ENCODE measurements around the gene HES5.
A peak's percentile ranks its signal among the peaks of the same experiment; 100 is the strongest.
"Not testable (repeated sequence)": the region's sequence is repeated elsewhere in the genome, so short reads cannot be mapped to it uniquely, and the experiment has no call there.

The HES5 gene, protein sequence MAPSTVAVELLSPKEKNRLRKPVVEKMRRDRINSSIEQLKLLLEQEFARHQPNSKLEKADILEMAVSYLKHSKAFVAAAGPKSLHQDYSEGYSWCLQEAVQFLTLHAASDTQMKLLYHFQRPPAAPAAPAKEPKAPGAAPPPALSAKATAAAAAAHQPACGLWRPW

DNA sequence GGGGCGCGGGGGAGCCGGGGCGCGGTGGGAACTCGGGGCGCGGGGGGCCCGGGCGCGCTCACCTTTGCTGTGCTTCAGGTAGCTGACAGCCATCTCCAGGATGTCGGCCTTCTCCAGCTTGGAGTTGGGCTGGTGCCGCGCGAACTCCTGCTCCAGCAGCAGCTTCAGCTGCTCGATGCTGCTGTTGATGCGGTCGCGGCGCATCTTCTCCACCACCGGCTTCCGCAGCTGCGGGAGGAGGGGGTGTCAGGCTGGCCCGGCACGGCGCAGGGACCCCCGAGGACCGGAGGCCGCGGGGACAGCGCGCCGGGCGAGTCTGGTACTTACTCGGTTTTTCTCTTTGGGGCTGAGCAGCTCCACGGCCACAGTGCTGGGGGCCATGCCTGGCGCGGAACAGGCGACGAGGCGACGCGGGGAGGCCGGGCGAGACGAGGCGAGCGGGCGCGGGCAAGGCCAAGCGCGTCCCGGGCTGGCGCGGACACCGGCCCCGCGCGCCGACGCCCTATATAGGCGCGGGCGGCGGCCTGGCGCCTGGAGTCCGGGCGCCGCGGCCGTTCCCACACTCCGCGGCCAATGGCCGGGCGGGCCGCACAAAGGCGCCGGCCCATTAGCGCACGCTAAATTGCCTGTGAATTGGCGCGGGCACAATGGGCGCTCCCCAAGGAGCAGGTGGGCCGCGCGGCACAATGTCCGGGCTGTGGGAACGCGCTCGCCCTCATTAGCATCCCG is at the start of gene HES5:
Gene HES5, minus strand, starts transcription at position 480 of the 729 bp plus-strand sequence. Its CDS starts 99 bp downstream, at position 381.
- DNase-seq (ENCODE audit: low read depth in 3 of 3, low spot score in 1 of 3), result no peak

DNA sequence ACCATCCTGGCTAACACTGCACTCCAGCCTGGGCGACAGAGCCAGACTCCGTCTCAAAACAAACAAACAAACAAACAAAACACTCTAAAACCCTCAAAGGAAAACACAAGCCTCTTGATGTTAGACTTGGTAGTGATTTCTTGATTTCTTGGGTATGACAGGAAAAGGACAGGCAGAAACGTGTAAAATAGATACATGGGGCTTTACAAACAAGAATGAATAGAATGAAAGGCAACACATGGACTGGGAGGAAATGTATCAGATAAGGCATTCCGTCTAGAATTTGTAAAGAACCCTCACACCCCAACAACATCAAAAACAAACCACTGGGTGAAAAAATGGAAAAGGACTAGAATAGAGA is 48.7 kb upstream of the HES5 start:
- no peak for DNase-seq (ENCODE audit: low read depth in 3 of 3, low spot score in 1 of 3)

DNA sequence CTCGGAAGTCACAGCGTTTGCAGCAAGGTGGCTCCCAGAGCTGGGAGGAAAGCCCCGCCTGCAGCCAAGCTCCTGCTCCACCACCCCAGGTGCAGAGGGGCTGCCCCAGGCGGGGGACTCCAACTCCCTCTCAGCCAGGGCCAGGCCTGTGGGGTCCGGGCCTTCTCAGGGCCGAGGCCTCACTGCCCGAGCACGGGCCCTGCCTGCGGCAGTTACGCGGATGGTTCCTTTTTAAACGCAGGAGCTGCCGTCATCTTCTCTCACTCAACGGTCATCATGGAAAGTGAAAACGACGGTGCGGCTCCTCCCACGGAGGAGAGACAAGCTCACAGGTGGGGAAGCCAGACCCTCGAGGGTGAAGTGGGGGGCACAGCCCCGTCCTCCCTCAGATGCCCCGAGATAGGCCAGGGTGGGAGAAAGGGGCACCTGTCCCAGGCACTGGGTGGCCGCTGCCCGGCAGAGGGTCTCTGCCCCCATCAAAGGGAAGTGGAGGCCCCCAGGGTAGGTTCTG is 47.6 kb upstream of the HES5 start:
- peak in 2 of 3 donors; percentile 24 for DNase-seq (ENCODE audit: low read depth in 3 of 3, low spot score in 1 of 3)

DNA sequence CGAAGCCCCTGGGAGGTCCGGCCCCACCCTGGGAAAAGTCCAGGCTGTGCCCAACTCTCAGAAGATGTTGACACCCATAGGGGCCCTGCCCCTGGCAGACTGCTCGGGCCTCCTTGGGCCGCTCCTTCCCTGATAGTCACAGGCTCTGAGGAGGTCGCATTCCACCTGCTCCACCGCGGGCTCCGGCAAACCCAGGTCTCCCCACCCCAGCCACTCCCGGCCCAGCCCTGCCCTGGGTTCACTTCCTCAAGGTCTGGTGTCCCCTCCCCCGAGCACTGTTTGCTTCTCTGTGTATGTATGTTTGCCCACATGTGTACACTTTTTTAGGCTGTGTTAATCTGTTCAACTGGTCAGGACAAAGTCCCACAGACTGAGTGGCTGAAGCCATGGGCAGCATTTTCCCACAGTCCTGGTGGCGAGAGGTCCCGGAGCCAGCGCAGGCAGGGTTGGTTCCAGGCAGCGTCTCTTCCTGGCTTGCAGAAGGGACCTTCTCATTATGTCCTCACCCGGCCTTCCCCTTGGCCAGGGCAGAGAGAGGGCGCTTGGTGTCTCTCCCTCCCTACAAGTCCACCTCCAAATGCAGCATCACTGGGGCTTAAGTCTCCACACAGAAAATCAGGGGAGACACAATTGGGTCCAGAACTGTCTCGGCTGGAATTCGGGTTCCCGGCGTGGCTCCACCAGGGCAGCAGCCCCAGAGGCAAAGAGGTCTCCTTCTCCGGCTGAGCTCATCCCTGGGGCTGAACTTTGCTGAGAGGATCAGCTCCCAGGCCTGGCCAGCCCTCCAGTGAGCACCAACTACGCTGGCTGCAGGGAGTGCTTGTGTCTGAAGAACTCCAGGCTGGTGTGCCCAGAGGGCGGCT is 46.0 kb upstream of the HES5 start:
- DNase-seq (ENCODE audit: low read depth in 3 of 3, low spot score in 1 of 3), result no peak

DNA sequence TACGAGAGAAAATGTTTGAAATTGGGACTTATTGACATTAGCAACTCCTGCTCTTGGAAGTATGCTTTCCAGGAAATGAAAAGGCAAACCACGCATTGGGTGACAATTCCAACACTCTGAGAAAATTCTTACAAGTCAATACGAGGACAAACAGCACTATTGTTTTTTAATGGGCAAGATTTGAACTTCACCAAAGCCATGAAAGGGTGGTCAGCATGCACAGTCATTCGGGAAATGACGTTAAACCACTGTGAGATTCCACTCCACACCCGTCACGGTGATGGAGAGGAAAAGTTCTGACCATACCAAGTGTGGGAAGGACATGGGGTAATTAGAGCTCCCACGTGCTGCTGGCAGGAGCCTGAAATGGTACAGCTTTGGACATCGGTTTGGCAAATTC is 44.3 kb upstream of the HES5 start:
- DNase-seq (ENCODE audit: low read depth in 3 of 3, low spot score in 1 of 3), result no peak

DNA sequence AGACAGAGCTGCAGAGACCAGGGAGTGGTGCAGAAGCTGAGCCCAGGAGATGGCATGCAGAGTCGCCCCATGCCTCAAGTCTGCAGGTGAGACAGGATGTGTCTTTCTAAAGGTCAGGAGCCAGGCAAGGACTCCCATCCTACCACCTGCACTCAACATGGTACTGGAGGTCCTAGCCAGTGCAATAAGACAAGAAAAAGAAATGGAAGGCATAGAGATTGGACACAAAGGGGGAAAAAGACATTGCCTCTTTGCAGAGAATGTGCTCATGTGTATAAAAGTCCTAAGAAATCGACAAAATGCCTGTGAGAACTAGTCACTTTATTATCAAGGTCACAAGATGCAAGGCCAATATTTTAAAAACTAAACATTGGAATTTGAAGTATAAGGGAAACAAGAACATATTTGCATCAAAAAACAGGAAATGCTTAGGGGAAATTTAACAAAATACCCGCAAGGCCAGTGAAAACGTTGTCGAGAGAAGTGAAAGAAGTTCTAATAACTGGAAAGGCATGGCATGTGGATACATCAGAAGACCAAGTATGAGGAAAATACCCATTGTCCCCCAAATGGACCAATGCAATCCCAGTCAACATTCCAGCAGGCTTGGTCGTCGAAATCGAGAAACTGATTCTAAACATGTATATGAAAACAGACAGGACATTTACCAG is 43.3 kb upstream of the HES5 start:
- no peak for DNase-seq (ENCODE audit: low read depth in 3 of 3, low spot score in 1 of 3)

DNA sequence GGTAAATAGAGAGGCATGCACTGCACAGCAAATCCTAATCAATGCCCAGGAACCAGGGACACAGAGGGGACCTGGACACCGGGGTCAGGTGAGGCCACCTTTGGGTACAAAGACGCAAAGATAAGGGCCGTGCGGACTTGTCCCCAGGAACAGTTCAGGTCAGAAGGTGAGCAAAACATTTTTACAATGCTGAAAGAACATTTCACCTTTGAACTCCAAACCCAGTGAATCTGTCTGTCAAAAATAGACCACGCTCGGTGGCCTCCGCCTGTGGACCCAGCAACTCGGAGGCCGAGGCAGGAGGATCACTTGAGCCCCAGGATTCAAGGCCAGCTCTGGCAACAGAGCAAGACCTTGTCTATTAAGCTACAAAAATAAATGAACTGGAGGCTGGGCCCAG is 41.3 kb upstream of the HES5 start:
- DNase-seq (ENCODE audit: low read depth in 3 of 3, low spot score in 1 of 3), result no peak

DNA sequence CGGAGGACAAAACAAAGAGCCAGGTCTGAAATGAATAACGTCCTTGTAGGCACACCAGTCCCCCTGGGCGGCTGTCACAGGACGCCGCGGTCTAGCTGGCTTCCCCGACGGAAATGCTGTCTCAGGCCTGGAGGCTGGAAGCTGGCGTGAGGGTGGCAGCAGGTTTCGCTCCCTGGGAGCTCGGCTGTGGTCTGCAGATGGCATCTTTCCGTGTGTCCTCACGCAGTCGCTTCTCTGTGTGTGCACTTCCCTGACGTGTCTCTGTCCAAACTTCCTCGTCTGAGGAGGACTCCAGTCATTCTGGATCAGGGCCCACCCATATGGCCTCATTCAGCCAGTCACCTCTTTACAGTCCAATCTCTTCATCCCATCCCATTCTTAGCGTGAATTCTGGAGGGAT is 40.3 kb upstream of the HES5 start:
- DNase-seq (ENCODE audit: low read depth in 3 of 3, low spot score in 1 of 3), result no peak

DNA sequence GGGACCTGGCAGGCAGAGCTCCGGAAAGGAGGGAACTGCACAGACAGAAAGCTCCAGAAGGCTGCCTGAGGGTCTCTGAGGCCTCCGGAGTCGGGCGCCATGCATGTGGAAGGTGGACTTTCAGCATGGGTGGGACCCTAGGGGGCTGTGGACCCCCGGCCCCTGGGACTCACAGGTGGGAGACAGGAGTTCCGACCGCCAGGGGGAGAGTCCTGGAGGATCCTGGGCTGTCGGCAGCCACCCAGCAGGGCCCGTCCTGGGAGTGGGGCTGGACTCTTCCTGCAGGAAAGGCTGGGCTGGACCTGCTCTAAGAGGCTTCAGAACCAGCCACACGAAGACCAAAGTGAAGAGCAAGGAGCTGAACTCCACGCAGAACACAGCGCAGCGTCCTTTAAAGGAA is 39.6 kb upstream of the HES5 start:
- not testable (repeated sequence) for DNase-seq (ENCODE audit: low read depth in 3 of 3, low spot score in 1 of 3)

DNA sequence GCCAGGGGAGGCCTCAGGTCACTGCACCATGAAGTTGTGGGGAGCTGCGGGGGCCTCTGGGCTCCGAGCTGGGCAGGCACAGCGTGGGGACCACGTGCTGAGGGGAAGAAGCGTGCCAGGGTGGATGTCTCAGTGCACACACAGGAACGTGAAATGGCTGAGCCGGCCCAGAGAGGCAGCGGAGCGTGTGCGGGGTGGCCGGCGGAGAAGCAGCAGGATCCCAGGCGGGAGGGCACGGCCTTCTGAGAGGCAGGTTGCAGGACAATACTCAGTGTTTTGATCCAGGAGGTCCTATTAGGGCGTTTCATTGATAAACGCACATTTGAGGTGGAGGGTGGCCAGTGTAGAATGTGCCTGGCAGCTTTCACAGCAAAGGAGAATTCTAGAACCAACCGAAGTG is 39.0 kb upstream of the HES5 start:
- no peak for DNase-seq (ENCODE audit: low read depth in 3 of 3, low spot score in 1 of 3)

DNA sequence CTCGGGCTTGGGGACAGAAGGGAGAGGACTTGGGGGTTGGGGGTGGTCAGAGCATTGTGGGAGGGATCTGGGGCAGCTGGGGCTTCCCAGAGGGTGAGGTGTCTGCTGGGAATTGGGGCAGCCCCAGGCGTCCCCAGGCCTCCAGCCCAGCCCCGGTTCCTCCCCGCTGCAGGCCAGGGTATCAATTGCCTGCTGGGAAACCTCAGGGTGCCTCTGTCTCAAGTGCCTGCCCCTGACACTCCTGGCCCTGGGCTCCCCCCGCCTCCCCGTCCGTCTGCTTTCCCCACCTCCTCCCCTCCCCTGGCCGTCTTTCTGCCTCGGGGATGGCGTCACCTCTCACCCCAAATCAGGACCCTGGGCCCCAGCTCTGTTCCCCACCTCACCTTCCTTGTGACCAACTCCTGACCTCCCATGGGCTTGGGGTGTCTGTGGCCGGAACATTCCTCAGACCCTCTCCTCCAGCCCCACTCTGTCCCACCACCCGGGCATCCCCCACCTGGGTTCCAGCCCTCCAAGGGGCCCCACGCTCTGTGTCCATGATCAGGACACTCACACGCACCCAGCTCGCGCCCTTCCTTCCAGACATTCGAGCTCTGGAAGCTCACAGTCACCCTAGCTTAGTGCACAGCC is 38.2 kb upstream of the HES5 start:
- DNase-seq (ENCODE audit: low read depth in 3 of 3, low spot score in 1 of 3), result not testable (repeated sequence)

DNA sequence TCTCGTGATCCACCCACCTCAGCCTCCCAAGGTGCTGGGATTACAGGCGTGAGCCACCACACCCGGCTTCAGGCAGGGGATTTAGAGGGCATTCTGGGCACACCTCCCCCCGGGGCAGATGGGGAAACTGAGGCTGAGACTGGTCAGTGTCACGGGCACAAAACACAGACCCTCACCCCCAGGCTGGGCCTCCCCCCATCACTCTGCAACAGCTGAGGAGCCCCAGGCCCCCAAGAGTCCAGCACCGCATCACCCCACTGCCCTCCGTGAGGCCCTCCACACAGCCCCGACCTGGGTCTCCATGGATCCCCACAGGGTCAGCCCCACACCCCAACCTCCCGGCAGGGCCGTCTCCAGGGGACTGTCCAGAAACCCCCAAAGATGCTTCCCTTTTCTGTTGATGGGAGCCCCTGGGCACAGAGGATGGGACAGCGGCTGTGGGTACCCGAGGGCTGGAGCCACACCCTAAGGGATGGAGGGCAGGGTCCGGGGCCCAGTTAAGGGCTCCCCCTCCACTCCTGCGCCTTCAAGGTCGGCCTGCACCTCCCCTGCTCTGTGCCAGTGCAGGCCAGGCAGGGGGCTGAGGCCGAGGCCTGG is 37.1 kb upstream of the HES5 start:
- DNase-seq (ENCODE audit: low read depth in 3 of 3, low spot score in 1 of 3), result no peak

DNA sequence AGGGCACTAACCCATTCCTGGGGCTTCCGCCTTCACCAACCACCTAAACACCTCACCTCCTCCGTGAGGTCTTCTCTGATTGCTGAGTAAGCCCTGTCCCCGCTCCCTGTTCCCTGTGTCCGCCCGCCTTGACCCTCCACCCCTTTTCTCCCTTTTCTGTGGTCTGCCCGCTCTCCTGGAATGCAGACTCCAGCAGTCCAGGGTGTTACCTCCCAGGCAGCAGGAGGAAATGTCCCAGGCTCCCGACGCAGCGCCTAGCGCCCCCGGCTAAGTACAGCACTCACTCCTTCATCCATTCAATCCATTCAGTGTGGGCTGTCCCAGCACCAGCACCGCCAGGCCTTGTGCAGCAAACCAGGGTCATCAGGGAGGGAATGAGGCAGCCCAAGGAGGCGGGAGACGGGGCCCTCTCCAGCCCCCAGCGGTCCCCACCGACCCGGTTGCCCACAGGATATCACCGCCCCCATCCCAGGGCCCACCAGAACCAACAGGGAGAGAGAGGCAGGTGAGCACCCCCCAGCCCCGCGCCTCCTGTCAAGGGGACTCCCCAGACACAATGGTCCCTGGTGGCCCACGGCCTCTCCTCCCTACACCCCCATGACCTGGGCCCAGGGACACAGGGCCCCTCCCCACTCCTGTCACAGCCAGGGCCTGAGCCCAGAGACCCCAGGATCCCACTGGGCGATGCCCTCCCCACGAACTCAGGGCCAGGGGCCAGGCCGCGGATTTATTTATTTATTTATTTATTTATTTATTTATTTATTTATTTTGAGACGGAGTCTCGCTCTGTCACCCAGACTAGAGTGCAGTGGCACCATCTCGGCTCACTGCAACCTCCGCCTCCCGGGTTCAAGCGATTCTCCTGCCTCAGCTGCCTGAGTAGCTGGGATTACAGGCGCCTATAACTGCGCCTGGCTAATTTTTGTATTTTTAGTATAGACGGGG is 36.3 kb upstream of the HES5 start:
- no peak for DNase-seq (ENCODE audit: low read depth in 3 of 3, low spot score in 1 of 3)

DNA sequence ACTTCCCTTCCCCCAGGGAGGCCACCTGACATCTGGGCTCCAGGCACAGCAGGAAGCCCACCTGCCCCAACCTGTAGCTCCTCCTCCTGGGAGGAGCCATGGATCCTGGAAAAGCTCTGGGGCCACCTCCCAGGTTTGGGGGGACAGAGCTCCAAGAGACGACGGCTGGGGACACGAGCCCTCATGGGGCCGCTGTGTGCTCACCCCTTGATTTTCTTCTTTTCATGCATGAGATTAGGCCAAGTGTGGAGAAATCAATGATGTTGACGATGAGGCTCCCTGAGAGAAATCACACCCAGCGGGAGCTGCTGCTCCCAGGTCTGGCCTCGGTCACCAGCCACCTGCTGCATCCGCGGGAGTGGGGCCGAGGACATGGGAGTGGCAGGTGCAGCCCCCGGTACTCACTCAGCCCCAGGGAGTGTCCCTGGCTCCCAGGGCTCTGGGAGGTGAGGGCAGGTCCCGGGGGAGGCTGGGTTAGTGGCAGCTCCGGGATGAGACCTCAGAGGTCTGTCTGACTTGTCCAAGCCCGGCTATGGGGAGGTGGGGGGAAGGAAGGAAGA is 34.8 kb upstream of the HES5 start:
- DNase-seq (ENCODE audit: low read depth in 3 of 3, low spot score in 1 of 3), result no peak

DNA sequence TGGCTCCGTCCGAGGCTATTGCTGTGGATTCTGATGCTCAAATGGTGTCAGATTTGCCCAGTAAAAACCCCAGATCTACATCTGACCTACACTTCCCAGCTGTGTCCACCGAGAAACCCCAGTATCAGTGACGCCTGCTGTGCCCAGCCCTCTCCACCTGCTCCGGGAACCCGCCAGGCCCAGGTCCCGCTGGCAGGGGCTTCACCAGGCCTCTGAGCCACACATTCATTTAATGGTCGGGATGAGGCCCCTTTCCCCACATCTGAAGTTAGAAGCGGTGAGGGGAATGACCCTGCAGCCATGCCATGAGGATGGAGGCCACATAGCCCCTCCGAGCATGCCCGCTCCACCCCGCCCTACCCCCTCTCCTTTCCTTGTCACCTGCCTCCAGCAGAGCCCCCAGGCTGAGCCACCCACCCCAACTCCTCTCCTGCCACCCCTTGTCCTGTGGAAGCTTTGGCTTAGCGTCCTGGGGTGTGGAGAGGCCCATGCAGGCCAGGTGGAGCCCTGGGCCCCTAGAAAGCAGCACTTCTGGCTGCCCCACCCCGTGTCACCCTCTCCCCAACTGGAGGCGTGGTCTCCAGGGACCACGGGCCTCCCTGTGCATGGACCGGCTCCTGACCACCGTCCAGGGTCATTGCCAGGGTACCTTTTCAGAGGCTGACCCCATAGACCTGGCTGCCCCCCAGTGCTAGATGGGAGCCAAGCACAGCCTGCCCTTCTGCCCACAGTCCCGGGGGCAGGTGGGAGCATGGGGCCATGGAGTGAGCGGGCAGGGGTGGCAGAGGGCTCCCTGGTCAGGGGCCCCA is 34.1 kb upstream of the HES5 start:
- no peak for DNase-seq (ENCODE audit: low read depth in 3 of 3, low spot score in 1 of 3)

DNA sequence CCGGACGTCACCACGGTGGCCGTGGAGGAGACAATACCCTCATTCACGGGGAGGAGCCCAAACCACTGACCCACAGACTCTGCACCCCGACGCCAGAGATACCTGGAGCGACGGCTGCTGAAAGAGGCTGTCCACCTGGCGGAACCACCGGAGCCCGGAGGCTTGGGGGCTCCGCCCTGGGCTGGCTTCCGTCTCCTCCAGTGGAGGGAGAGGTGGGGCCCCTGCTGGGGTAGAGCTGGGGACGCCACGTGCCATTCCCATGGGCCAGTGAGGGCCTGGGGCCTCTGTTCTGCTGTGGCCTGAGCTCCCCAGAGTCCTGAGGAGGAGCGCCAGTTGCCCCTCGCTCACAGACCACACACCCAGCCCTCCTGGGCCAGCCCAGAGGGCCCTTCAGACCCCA is 33.1 kb upstream of the HES5 start:
- DNase-seq (ENCODE audit: low read depth in 3 of 3, low spot score in 1 of 3), result no peak

DNA sequence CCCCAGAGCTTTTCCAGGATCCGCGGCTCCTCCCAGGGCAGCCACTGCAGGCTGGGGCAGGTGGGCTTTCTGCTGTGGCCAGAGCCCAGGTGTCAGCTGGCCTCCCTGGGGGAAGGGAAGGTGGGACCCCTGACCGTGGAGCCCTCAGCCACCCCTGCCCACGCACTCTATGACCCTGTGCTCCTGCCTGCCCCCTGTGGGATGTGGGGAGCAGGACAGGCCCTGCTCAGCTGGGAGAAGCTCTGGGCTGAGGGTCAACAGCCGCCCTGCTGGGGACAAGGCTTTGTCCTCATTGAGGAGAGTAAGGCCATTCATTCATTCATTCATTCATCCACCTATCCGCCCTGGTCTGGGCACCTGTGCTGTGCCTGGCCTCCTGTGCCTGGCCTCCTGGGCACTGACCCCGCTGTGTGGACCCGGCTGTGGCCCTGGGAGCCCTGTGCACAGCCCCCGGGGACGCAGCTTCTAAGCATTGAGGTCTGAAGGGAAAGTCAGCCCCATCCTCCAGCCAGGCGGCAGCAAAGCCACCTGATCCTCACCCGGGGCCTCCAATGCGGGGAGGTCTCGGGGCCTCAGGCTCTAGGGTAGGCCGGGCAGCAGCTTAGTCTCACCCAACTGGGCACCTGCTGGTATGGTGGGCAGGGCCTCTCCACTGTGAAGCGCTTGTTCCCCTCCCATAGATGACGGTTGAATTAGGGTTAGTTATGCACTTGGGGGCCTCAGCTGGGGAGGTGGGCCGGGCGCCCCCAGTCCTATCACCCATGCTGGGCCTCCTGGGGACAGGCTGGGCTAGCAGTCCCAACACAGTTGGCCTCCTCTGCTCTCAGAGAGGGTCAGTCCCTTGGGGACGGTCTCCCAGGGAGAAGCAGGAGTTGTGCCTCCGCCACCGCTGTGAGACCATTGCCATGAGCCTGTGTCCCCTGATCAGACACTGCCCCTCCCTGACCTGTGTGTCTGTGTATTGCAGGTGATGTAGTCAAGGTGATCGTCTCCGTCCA is 32.1 kb upstream of the HES5 start:
- DNase-seq (ENCODE audit: low read depth in 3 of 3, low spot score in 1 of 3), result no peak

All from stimulated activated CD4-positive, alpha-beta T cell treated with anti-CD3 and anti-CD28 coated beads, TNF-alpha, amount 100 ng/mL, for 1 hour (primary cell).